Epithelial cell of prostate (primary cell): ENCODE results near the gene SDK1.
"Not testable (repeated sequence)": the region's sequence is repeated elsewhere in the genome, so short reads cannot be mapped to it uniquely, and the experiment has no call there.

ENCODE experiments used
- DNase-seq: peaks from one replicate; pipeline ENCODE4 v3.0.0-alpha.2; 2011; ENCODE audit warnings: low read depth, low spot score
- H3K27ac ChIP-seq: fragments of 450-650 bp; 2 replicates; pipeline ENCODE4 v1.5.1; 2017; ENCODE audit warnings: mild to moderate bottlenecking

The SDK1 gene

GRCh38 chr7:3695602-3696001, 394.6 kb downstream of the SDK1 start:
- no peak overlapping the region for H3K27ac ChIP-seq
- DNase-seq: no peak

- DNase-seq: no peak
- H3K27ac ChIP-seq: no peak overlapping the region
These were observed 395.1 kb downstream of the SDK1 start for GRCh38 chr7:3696113-3696512.

- DNase-seq: no peak
- no peak overlapping the region for H3K27ac ChIP-seq
These were observed 396.4 kb downstream of the SDK1 start for GRCh38 chr7:3697472-3697871.

GRCh38 chr7:3705258-3705657, 404.2 kb downstream of the SDK1 start:
- DNase-seq: no peak
- no peak overlapping the region for H3K27ac ChIP-seq

GRCh38 chr7:3706091-3706490, 405.0 kb downstream of the SDK1 start:
- H3K27ac ChIP-seq, DNase-seq: not testable (repeated sequence)

- no peak for DNase-seq
- no peak overlapping the region for H3K27ac ChIP-seq
These were observed 409.1 kb downstream of the SDK1 start for GRCh38 chr7:3710122-3710521.

GRCh38 chr7:3710531-3710930, 409.5 kb downstream of the SDK1 start:
- no peak for DNase-seq
- H3K27ac ChIP-seq: no peak overlapping the region

GRCh38 chr7:3712841-3713240, 411.8 kb downstream of the SDK1 start:
- DNase-seq: no peak
- H3K27ac ChIP-seq: no peak overlapping the region

- DNase-seq: no peak
These were observed 420.4 kb downstream of the SDK1 start for GRCh38 chr7:3721422-3721821.

GRCh38 chr7:3722396-3722922, 421.4 kb downstream of the SDK1 start:
- no peak overlapping the region for H3K27ac ChIP-seq
- no peak for DNase-seq

More at GRCh38 chr7:3721422-3721821, 420.4 kb downstream of the SDK1 start:
- H3K27ac ChIP-seq: no peak overlapping the region

- DNase-seq: no peak
- no peak overlapping the region for H3K27ac ChIP-seq
These were observed 424.4 kb downstream of the SDK1 start for GRCh38 chr7:3725155-3726059.

GRCh38 chr7:3730276-3730675, 429.2 kb downstream of the SDK1 start:
- no peak for DNase-seq
- H3K27ac ChIP-seq: no peak overlapping the region

- no peak for DNase-seq
- no peak overlapping the region for H3K27ac ChIP-seq
These were observed 431.4 kb downstream of the SDK1 start for GRCh38 chr7:3732395-3733005.

GRCh38 chr7:3733541-3734140, 432.6 kb downstream of the SDK1 start:
- no peak for DNase-seq

GRCh38 chr7:3738964-3739363, 437.9 kb downstream of the SDK1 start:
- no peak overlapping the region for H3K27ac ChIP-seq
- DNase-seq: no peak

More at GRCh38 chr7:3733541-3734140, 432.6 kb downstream of the SDK1 start:
- no peak overlapping the region for H3K27ac ChIP-seq

GRCh38 chr7:3739983-3740382, 438.9 kb downstream of the SDK1 start:
- H3K27ac ChIP-seq: no peak overlapping the region
- no peak for DNase-seq

- H3K27ac ChIP-seq: no peak overlapping the region
- DNase-seq: no peak
These were observed 446.4 kb downstream of the SDK1 start for GRCh38 chr7:3747467-3747866.

GRCh38 chr7:3748389-3748788, 447.3 kb downstream of the SDK1 start:
- DNase-seq: no peak
- no peak overlapping the region for H3K27ac ChIP-seq

- DNase-seq: no peak
- no peak overlapping the region for H3K27ac ChIP-seq
These were observed 452.8 kb downstream of the SDK1 start for GRCh38 chr7:3753868-3754267.

- no peak overlapping the region for H3K27ac ChIP-seq
- no peak for DNase-seq
These were observed 453.7 kb downstream of the SDK1 start for GRCh38 chr7:3754493-3755341.
